ENCODE results near the gene DDO.
"Not testable (repeated sequence)": the region's sequence is repeated elsewhere in the genome, so short reads cannot be mapped to it uniquely, and the experiment has no call there.

Gene DDO
- total RNA-seq: 0 reads per million in 3 donors

- no peaks in the 10 kb centered on the region for H3K36me3 ChIP-seq (ENCODE audit: control insufficient read depth, insufficient read depth, low read length)
Observed at GRCh38 chr6:110415086-110415916, at the start of gene DDO. TSS of gene DDO (minus strand) at chr6:110415575. CDS start at chr6:110413462, 2,113 bp downstream.

GRCh38 chr6:110462884-110463481, 47.6 kb upstream of the DDO start:
- DNase-seq: no peak
- Histone ChIP-seq H3K4me3 (ENCODE audit: insufficient read depth, low read depth, low read length, poor library complexity, severe bottlenecking) (no peak overlapping the region), H3K27ac (ENCODE audit: insufficient read depth, low read length, poor library complexity, severe bottlenecking) (no peak overlapping the region), H3K9me3 (ENCODE audit: control insufficient read depth, low read length) (peaks cover 5% of the 10 kb centered on the region), H3K27me3 (replicated peaks; ENCODE audit: control insufficient read depth, insufficient read depth, low read length, poor library complexity, severe bottlenecking) (no peaks in the 10 kb centered on the region), H3K36me3 (ENCODE audit: control insufficient read depth, insufficient read depth, low read length) (no peaks in the 10 kb centered on the region), H3K4me1 (ENCODE audit: control insufficient read depth, insufficient read depth, low read length, poor library complexity, severe bottlenecking) (no peaks in the 10 kb centered on the region)

More at GRCh38 chr6:110415086-110415916, at the start of gene DDO:
- H3K4me3 ChIP-seq (ENCODE audit: insufficient read depth, low read depth, low read length, poor library complexity, severe bottlenecking): no peak within 1 kb of the TSS
- no peaks in the 10 kb centered on the region for H3K4me1 ChIP-seq (ENCODE audit: control insufficient read depth, insufficient read depth, low read length, poor library complexity, severe bottlenecking)
- H3K27me3 ChIP-seq (replicated peaks; ENCODE audit: control insufficient read depth, insufficient read depth, low read length, poor library complexity, severe bottlenecking): no peaks in the 10 kb centered on the region
- H3K27ac ChIP-seq (ENCODE audit: insufficient read depth, low read length, poor library complexity, severe bottlenecking): no peak within 1 kb of the TSS
- H3K9me3 ChIP-seq (ENCODE audit: control insufficient read depth, low read length): no peaks in the 10 kb centered on the region
- DNase-seq: no peak

GRCh38 chr6:110461376-110461775, 46.0 kb upstream of the DDO start:
- Histone ChIP-seq H3K4me3 (ENCODE audit: insufficient read depth, low read depth, low read length, poor library complexity, severe bottlenecking) (no peak overlapping the region), H3K27ac (ENCODE audit: insufficient read depth, low read length, poor library complexity, severe bottlenecking) (no peak overlapping the region), H3K36me3 (ENCODE audit: control insufficient read depth, insufficient read depth, low read length) (no peaks in the 10 kb centered on the region), H3K9me3 (ENCODE audit: control insufficient read depth, low read length) (peaks cover 5% of the 10 kb centered on the region), H3K27me3 (replicated peaks; ENCODE audit: control insufficient read depth, insufficient read depth, low read length, poor library complexity, severe bottlenecking) (no peaks in the 10 kb centered on the region), H3K4me1 (ENCODE audit: control insufficient read depth, insufficient read depth, low read length, poor library complexity, severe bottlenecking) (no peaks in the 10 kb centered on the region)
- DNase-seq: no peak

- Histone ChIP-seq H3K27me3 (replicated peaks; ENCODE audit: control insufficient read depth, insufficient read depth, low read length, poor library complexity, severe bottlenecking) (no peaks in the 10 kb centered on the region), H3K36me3 (ENCODE audit: control insufficient read depth, insufficient read depth, low read length) (no peaks in the 10 kb centered on the region), H3K4me3 (ENCODE audit: insufficient read depth, low read depth, low read length, poor library complexity, severe bottlenecking) (no peak overlapping the region), H3K4me1 (ENCODE audit: control insufficient read depth, insufficient read depth, low read length, poor library complexity, severe bottlenecking) (no peaks in the 10 kb centered on the region), H3K9me3 (ENCODE audit: control insufficient read depth, low read length) (peaks cover 5% of the 10 kb centered on the region), H3K27ac (ENCODE audit: insufficient read depth, low read length, poor library complexity, severe bottlenecking) (no peak overlapping the region)
- DNase-seq: no peak
Observed at GRCh38 chr6:110459137-110459536, 43.8 kb upstream of the DDO start.

- no peaks in the 10 kb centered on the region for H3K36me3 ChIP-seq (ENCODE audit: control insufficient read depth, insufficient read depth, low read length)
- DNase-seq: no peak
- H3K4me1 ChIP-seq (ENCODE audit: control insufficient read depth, insufficient read depth, low read length, poor library complexity, severe bottlenecking): no peaks in the 10 kb centered on the region
- no peak overlapping the region for H3K4me3 ChIP-seq (ENCODE audit: insufficient read depth, low read depth, low read length, poor library complexity, severe bottlenecking)
- peaks cover 5% of the 10 kb centered on the region for H3K9me3 ChIP-seq (ENCODE audit: control insufficient read depth, low read length)
- no peak overlapping the region for H3K27ac ChIP-seq (ENCODE audit: insufficient read depth, low read length, poor library complexity, severe bottlenecking)
- no peaks in the 10 kb centered on the region for H3K27me3 ChIP-seq (replicated peaks; ENCODE audit: control insufficient read depth, insufficient read depth, low read length, poor library complexity, severe bottlenecking)
Observed at GRCh38 chr6:110458476-110458875, 43.1 kb upstream of the DDO start.

GRCh38 chr6:110457567-110458175, 42.3 kb upstream of the DDO start:
- not testable (repeated sequence) for DNase-seq; H3K27ac ChIP-seq (ENCODE audit: insufficient read depth, low read length, poor library complexity, severe bottlenecking); H3K27me3 ChIP-seq (replicated peaks; ENCODE audit: control insufficient read depth, insufficient read depth, low read length, poor library complexity, severe bottlenecking)

GRCh38 chr6:110456694-110457093, 41.3 kb upstream of the DDO start:
- Histone ChIP-seq H3K4me3 (ENCODE audit: insufficient read depth, low read depth, low read length, poor library complexity, severe bottlenecking) (no peak overlapping the region), H3K27ac (ENCODE audit: insufficient read depth, low read length, poor library complexity, severe bottlenecking) (no peak overlapping the region), H3K36me3 (ENCODE audit: control insufficient read depth, insufficient read depth, low read length) (no peaks in the 10 kb centered on the region), H3K27me3 (replicated peaks; ENCODE audit: control insufficient read depth, insufficient read depth, low read length, poor library complexity, severe bottlenecking) (no peaks in the 10 kb centered on the region), H3K4me1 (ENCODE audit: control insufficient read depth, insufficient read depth, low read length, poor library complexity, severe bottlenecking) (no peaks in the 10 kb centered on the region), H3K9me3 (ENCODE audit: control insufficient read depth, low read length) (no peaks in the 10 kb centered on the region)
- no peak for DNase-seq

More at GRCh38 chr6:110457567-110458175, 42.3 kb upstream of the DDO start:
- not testable (repeated sequence) for H3K36me3 ChIP-seq (ENCODE audit: control insufficient read depth, insufficient read depth, low read length); H3K4me1 ChIP-seq (ENCODE audit: control insufficient read depth, insufficient read depth, low read length, poor library complexity, severe bottlenecking); H3K4me3 ChIP-seq (ENCODE audit: insufficient read depth, low read depth, low read length, poor library complexity, severe bottlenecking); H3K9me3 ChIP-seq (ENCODE audit: control insufficient read depth, low read length)

GRCh38 chr6:110449541-110449895, 34.1 kb upstream of the DDO start:
- Histone ChIP-seq H3K36me3 (ENCODE audit: control insufficient read depth, insufficient read depth, low read length) (no peaks in the 10 kb centered on the region), H3K4me1 (ENCODE audit: control insufficient read depth, insufficient read depth, low read length, poor library complexity, severe bottlenecking) (no peaks in the 10 kb centered on the region), H3K4me3 (ENCODE audit: insufficient read depth, low read depth, low read length, poor library complexity, severe bottlenecking) (no peak overlapping the region), H3K27me3 (replicated peaks; ENCODE audit: control insufficient read depth, insufficient read depth, low read length, poor library complexity, severe bottlenecking) (peaks cover 6% of the 10 kb centered on the region), H3K9me3 (ENCODE audit: control insufficient read depth, low read length) (no peaks in the 10 kb centered on the region), H3K27ac (ENCODE audit: insufficient read depth, low read length, poor library complexity, severe bottlenecking) (no peak overlapping the region)
- no peak for DNase-seq

GRCh38 chr6:110448846-110449540, 33.6 kb upstream of the DDO start:
- Histone ChIP-seq H3K27me3 (replicated peaks; ENCODE audit: control insufficient read depth, insufficient read depth, low read length, poor library complexity, severe bottlenecking) (peaks cover 6% of the 10 kb centered on the region), H3K4me1 (ENCODE audit: control insufficient read depth, insufficient read depth, low read length, poor library complexity, severe bottlenecking) (no peaks in the 10 kb centered on the region), H3K9me3 (ENCODE audit: control insufficient read depth, low read length) (no peaks in the 10 kb centered on the region), H3K27ac (ENCODE audit: insufficient read depth, low read length, poor library complexity, severe bottlenecking) (no peak overlapping the region), H3K4me3 (ENCODE audit: insufficient read depth, low read depth, low read length, poor library complexity, severe bottlenecking) (no peak overlapping the region), H3K36me3 (ENCODE audit: control insufficient read depth, insufficient read depth, low read length) (no peaks in the 10 kb centered on the region)
- no peak for DNase-seq
